ENCODE results near the gene CC2D2B.

GRCh38 chr10:95920798-95921426, 13.1 kb downstream of the CC2D2B start:
- no peak for TF ChIP-seq CTCF (IDR thresholded peaks at IDR 0.05; ENCODE audit: low read depth, low read length, poor library complexity, severe bottlenecking)
- TF ChIP-seq EZH2phosphoT487 (IDR thresholded peaks at IDR 0.05; ENCODE audit: borderline replicate concordance, low read length), result no peak

Measured in DOHH2 (cell line).